Right renal pelvis (tissue), 4 donors: Measurements from ENCODE around the gene ABHD16B. TPM values are rescaled to one million over a fixed set of nuclear protein-coding genes. Genes with fewer than 3 reads are reported as not detected.

Experiments used
- DNase-seq, 4 donors: peaks; one replicate each; pipeline ENCODE4 v3.0.0-alpha.2; 2013; ENCODE audit warnings: low read depth in 4 of 4, low spot score in 3 of 4, missing footprints in 1 of 4
- polyA plus RNA-seq, 4 donors: library from polyadenylated mRNA; unstranded; fragments of 120-200 nt; gene quantifications; one replicate each; pipeline ENCODE4 v1.2.1, GENCODE V29; 2013; ENCODE audit not compliant: insufficient read length in 4 of 4

Gene ABHD16B
- not detected for polyA plus RNA-seq

DNA sequence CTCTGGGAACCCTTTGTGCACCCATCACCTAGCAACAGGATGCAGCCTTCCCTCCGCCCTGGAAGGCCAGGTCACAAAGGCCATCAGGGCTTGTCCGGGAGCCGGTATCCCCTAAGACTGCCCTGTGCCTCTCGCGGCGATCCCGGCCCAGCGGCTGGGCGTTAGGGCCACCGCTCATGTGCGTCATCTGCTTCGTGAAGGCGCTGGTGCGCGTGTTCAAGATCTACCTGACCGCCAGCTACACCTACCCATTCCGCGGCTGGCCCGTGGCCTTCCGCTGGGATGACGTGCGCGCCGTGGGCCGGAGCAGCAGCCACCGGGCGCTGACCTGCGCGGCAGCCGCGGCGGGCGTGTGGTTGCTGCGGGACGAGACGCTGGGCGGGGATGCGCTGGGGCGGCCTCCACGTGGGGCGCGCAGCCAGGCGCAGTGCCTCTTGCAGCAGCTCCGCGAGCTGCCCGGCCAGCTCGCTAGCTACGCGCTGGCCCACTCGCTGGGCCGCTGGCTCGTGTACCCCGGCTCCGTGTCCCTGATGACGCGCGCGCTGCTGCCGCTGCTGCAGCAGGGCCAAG lies at the start of gene ABHD16B:
Gene ABHD16B, plus strand, starts transcription at position 134 of the 570 bp plus-strand sequence. Its CDS starts 43 bp downstream, at position 177.
- no peak for DNase-seq

DNA sequence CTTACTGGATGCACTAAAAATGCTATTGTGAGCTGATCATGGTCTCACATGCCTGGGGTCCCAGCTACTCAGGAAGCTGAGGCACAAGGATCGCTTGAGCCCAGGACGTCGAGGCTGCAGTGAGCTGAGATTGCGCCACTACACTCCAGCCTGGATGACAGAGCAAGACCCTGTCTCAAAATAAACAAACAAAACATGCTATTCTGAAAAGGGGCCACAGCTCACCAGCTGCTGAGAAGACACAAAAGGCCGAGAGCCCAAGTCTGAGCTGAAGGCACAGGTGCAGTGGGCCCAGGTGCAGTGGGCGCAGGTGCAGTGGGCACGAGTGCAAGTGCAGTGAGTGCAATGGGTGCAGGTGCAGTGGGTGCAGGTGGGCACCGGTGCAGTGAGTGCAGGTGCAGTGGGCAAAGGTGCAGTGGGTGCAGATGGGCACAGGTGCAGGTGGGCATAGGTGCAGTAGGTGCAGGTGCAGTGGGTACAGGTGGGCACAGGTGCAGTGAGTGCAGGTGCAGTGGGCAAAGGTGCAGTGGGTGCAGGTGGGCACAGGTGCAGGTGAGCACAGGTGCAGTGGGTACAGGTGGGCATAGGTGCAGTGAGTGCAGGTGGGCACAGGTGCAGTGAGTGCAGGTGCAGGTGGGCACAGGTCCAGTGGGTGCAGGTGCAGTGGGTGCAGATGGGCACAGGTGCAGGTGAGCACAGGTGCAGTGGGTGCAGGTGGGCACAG lies 46.2 kb upstream of the ABHD16B start:
- no peak for DNase-seq

DNA sequence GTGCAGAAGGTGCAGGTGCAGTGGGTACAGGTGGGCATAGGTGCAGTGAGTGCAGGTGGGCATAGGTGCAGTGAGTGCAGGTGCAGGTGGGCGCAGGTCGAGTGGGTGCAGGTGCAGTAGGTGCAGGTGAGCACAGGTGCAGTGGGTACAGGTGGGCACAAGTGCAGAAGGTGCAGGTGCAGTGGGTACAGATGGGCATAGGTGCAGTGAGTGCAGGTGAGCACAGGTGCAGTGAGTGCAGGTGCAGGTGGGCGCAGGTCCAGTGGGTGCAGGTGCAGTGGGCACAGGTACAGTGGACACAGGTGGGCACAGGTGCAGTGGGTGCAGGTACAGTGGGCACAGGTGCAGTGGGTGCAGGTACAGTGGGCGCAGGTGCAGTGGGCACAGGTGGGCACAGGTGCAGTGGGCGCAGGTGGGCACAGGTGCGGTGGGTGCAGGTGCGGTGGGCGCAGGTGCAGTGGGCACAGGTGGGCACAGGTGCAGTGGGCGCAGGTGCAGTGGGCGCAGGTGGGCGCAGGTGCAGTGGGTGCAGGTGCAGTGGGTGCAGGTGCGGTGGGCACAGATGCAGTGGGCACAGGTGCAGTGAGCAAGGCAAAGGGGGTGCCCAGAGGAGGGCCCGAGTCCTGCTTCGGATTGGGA lies 45.6 kb upstream of the ABHD16B start:
- DNase-seq = no peak

DNA sequence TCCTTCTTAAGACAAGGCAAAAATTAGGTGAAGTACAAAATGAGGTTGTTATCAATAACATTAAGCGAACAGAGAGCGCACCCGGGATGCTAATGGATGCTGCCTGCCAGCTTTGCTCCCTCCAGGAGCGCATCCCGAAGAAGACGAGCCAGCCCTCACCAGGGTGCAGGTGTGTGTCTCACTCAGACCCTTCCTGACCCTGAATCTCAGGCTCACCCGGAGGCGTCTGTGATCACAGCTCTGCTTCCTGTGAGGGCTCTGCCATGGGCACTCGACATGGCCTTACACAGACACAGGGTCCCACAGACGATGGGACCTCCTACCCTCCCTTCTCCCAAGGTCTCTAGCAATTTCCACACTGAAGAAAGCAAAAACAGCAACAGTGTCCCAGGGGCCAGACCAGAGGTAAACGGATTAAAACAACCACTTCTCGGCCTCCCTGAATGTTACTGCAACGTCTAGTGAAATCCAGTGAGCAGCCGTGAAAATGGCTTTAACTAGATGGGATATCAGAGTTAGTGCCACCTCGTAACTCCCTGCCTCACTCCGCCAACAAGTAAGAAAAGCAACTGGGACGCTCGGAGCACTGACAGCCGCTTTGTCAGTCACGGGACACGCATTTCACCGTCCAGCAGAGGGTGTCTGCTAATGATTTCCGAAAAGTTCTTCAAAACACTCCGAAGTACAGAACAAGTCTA lies 41.9 kb upstream of the ABHD16B start:
- DNase-seq = no peak

DNA sequence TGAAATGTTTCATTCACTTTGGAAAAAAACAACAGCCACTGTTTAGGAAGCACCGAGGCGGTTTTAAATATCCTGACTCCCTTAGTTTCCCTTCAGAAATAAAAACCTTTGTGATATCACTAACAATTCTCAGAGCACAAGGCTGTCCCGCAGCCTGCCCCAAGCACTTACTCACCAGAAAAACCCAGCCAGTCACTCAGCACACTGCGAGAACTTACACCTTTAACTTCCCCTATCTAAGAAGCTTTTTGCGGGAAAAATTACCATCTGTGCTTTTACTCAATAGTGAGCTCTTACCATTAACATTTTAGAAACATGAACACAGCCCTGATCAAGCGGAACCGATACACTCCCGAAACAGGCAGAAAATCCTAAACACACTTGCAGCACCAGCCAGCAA lies 39.5 kb upstream of the ABHD16B start:
- no peak for DNase-seq

DNA sequence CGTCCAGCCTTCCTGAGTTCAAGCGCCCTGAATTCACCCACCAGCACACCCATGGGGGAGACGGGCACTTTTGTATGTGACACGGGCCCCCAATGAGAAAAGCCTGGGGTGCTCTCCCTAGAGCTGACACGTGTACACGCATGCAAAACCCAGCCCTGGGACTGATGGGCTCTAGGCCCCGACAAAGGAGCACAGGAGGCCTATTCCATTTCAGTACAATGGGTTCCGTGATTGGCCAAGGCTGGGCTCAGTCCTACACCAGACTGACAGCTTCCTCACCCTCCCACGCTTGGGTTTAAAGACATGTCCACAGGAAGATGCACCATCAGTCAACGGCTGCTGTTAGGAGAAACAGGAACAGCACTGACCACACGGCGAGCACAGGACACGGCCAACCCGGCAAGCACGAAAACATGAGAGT lies 39.0 kb upstream of the ABHD16B start:
- no peak for DNase-seq

DNA sequence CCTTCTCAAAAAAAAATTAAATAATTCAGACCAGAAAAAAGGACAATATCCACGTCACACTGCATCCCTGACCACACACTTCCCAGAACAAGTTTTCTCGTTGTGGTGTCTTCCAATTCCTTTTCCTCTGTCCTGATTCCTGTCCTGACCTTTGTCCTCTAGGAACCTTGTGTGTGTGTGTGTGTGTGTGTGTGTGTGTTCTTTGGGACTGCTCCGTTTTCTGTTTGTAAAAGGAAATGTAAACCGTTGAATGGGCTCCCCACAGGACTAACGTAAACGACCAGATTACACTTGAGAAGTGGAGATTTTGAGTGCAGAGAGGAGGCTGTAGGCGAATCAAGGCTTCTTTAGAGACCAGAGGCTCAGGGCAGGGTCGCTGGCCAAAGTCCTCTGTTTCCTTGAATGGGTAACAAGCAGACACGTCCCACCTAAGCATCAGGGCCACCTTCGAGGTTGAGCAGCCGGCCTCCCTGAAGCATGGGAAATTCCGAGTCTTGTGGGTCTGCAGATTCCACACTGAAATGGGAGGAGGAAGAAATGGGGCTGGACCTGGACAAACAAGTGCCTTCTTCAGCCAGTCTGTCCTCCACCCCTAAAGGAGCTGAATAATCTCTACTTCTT lies 37.5 kb upstream of the ABHD16B start:
- no peak for DNase-seq

DNA sequence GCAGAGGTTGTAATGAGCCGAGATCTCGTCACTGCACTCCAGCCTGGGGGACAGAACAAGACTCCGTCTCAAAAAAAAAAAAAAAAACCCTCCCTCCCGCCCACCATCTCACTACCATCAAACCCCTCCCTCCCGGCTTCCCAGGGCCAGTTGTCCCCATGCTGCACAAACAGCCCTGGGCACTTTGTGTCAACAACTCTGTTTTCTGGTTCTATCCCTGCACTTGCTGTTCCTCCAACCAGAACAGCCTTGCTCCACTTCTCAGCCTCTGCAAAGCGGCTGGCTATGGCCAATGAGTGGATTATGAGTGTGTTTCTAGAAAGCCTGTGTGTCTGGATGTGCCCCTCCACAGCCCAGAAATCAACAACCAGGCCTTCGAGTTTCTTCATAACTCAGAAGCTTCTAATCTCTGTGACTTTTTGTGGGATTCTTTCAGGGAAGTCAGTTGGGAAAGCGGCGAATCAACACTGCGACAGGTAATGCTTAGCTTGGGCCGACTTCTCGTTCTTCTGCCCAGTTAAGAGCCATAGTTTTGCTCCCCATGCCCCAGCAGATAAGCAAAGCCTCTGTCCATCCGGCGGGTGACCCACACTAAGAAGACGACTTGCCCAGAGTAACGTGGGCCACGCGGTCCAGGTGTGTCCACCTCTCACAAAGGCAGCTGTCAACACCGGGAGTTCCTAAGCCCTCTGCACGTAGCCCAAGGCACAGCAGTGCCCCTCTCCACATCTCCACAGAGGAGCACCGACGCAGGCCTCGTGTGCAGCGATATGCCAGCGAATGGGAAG lies 35.8 kb upstream of the ABHD16B start:
- DNase-seq = no peak

DNA sequence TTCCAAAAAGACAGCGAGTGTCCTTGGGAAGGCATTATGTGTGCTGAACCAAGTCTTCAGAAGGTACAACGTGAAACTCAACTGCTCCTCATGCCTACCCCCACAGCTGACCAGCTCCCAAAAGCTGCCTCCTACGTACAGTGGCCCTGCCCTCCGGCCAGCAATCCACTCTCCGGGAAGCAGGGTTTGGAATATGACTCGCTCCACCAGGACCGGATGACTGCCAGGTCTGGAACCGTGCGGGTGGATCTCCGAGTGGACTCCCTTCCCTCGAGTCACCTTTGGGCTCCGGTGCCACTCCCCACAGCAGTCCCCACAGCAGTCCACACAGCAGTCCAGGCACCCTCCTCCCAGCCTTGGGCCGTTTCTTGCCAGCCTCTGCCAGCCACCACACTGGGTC lies 34.5 kb upstream of the ABHD16B start:
- no peak for DNase-seq

DNA sequence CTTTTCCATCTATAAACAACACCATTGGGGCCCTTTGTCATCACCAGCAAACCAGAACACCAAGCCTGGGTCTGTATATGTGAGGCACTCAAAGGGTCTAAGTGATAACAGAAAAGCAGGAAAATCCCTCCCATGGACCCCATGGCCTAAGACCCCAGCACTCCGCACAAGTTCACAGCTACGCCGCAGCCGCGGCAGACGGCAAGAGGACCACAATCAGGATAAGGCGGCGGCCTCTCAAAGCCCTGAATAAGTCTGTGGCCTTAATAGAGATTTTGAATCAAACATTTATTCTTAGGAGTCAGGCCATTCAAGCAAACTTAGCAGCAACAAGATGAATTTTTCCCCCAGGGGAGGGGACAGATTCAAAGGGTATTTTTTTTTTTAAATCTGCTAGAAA lies 33.2 kb upstream of the ABHD16B start:
- DNase-seq = no peak

DNA sequence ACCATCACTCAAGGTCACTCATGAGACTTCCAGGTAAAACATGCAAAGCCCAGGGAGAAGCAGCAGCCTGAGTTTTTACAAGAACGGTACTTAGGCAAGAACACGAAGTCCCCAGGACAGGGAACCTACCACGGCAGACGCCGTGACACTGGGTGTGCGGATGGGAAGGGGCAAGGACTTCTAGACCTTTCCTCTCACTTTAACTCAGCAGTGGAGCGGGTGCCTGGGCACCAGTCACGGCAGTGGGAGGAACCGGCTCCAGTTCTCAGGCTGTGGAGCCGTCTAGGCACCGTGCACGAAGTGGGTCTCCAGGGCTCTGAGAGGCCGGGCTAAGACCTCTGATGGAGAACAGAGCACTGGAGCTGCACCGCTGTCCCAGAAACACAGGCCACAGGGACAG lies 32.8 kb upstream of the ABHD16B start:
- no peak for DNase-seq

DNA sequence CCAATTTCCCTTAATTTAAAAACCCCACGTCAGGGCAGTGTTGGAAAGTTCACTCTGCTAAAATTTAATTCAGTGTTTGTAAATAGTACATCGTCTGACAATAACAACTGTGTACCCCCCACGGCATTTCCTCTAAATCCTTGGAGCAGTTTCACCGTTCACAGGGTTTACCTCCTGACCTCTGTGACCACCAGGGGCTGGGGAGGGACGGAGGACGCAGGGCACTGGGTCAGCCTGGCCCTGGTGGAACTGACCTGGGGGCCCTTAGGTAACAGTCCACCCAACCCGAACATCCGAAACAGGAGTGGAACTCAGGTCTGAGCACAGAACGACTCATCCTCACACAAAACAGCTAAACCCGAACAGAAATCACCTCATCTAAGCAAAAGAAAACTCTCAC lies 32.3 kb upstream of the ABHD16B start:
- no peak for DNase-seq

DNA sequence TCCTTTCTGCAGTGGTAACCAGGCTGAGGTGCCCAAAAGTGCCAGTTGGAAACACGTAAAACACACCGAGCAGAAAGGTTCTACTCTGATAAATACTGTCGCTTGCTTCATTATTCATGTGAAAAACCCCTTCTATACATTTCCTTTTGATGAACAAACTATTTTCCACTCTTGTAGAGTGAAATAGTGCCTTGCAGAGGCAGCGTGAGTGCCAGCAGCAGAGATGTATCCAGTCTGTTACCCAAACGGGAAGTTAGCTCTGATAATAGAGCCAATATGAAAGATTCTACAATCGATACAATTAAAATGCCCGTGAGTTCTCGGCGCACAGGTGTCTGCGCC lies 31.7 kb upstream of the ABHD16B start:
- DNase-seq = no peak

DNA sequence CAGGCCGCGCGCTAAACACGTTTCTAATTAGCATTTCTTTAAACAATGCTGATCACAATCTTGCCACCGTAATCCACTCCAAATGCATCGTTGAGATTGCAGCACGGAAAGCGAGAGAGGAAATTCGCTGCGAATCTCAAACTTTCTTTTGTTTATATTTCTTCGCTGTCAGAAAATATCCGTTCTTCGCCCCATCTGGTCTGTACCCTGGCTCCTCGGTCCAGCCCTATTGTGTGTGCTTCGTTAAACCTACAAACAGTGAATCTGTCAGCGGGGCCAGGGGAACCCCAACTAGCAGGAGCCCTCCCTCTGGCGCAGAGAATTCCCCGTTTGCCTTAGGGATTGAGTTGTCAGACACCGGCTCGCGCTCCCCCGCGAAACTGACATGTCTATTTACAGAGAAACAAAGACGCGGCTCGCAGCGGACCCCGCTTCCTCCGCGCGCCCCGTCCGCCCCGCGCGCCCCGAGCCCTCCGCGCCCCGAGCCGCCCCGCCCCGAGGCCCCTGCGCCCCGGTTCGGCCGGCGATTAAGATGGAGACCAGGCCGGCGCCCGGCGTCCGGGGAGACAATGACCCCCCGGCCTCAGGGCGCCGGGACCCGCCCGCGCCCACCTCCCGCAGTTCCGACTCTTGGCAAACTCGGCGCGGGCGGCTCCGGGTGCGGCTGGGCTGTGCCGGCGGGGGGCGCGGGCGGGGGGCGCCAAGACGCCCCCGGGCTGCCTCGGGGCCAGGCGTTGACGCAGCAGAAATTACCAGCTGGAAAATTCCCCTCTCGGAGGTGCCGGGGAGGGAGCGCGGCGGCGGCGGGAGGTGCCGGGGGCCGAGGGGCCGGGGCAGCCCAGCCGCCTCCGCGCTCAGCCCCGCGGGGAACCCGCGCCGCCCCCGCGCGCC lies 31.1 kb upstream of the ABHD16B start:
- no peak for DNase-seq

DNA sequence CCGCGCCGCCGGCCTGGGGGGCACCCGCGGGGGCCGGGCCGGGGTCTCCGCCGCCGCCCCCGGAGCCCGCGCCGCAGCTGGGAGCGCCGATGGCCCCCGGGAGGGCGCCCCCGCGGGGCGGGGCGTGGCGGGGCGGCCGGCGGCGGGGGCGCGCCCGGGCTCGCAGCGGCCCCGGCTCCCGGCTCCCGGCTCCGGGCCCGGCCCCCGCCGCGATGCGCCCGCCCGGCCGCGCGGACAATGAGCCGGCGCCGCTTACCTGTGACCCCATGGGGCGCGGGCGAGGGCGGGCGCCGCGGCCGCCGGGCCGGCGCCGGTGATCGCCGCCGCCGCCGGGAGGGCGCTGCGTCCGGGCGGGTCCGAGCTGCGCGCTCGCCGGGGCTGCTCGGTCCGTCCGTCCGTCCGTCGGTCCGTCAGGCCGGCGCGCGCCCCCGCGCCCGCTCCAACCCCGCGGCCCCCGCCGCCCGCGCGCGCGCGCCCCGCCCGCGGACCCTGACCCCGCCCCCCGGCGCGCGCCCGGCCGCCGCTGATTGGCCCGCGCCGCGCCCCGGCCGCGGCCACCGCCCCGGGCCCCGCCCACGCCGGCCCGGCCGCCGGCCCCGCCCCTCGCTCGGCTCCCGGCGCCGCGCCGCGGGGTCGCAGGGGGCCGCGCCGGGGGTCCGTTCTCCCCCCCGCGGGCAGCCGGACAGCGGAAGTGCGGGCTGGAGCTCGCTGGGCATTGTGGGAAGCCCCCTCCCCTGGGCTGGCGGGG lies 30.3 kb upstream of the ABHD16B start, which contains the start of gene ZBTB46:
Gene ZBTB46, minus strand, starts transcription at position 424 of the 748 bp plus-strand sequence. CDS start 40,507 bp downstream, outside the sequence.
- no peak for DNase-seq

DNA sequence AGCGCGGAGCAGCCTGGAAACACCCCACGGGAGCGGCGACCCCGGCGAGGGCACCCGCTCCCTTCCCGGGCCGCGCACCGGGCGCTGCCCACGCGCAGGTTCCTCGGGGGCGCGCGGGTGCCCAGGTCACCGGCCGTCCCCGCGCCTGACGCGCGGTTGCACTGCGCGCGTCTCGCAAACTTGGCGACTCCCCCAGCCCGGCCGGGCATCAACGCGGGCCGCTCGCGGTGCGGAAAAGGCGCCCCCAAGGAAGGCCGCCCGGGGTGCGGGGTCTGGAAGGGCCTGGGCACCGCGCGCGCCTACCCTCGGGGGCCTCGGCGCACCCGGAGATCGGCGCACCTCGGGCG lies 29.7 kb upstream of the ABHD16B start:
- DNase-seq = no peak

DNA sequence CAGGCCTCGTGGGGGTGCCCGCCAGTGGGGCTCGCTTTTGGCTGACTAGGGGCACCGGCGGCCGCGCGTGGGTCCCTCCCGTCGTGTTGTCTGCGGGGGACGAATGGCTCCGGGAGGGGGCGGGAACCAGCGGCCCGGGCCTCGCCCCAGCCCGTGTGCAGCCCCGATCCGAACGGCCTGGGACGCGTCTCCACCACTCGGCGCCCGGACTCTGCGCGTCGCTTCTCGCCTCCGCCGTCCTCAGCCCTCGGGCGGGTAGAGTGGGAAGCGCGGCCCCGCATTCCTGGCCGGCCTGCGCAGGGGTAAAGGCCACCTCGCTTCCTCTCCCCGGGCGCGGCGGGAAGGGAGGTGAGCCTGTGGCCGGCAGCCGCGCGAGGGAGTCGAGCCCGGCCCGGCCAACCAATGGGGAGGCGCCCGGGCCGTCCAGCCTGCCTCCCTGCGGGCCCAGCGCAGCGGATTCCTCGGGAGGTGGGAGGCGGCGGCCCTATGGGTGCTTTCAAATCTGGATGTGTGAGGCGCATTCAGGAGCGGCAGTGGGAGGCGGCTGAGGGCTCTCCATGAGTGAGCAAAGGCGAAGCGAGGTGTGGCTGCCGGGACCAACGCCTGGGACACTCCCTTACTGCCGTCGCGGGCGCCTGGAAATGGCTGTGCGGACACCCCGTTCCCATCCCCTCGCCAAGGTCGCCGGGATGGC lies 29.2 kb upstream of the ABHD16B start:
- DNase-seq = no peak
